HEK293T (cell line): ENCODE results near the gene TBC1D8.

ENCODE experiments used
- ARNT ChIP-seq: fragments of 450-650 bp; IDR thresholded peaks from 2 replicates; pipeline ENCODE4 v1.6.1; 2017; ENCODE audit warnings: mild to moderate bottlenecking
- BHLHE40 ChIP-seq: fragments of 450-650 bp; IDR thresholded peaks from 2 replicates; pipeline ENCODE4 v1.6.1; 2016; ENCODE audit warnings: mild to moderate bottlenecking, moderate library complexity, borderline replicate concordance
- ELF4 ChIP-seq: fragments of 450-650 bp; IDR thresholded peaks from 2 replicates; pipeline ENCODE4 v1.6.1; 2017; ENCODE audit warnings: antibody characterized with exemption
- FOXA1 ChIP-seq: fragments of 450-650 bp; IDR thresholded peaks from 2 replicates; pipeline ENCODE4 v1.6.1; 2016; ENCODE audit warnings: mild to moderate bottlenecking
- FOXK2 ChIP-seq: fragments of 450-650 bp; IDR thresholded peaks from 2 replicates; pipeline ENCODE4 v1.6.1; 2016; ENCODE audit warnings: mild to moderate bottlenecking
- FOXM1 ChIP-seq: fragments of 450-650 bp; IDR thresholded peaks from 2 replicates; pipeline ENCODE4 v1.6.1; 2017; ENCODE audit warnings: mild to moderate bottlenecking, borderline replicate concordance
- LEF1 ChIP-seq: fragments of 450-650 bp; IDR thresholded peaks from 2 replicates; pipeline ENCODE4 v1.6.1; 2017; ENCODE audit warnings: mild to moderate bottlenecking, borderline replicate concordance
- PKNOX1 ChIP-seq: fragments of 450-650 bp; IDR thresholded peaks from 2 replicates; pipeline ENCODE4 v1.6.1; 2016
- SP1 ChIP-seq: fragments of 450-650 bp; IDR thresholded peaks from 2 replicates; pipeline ENCODE4 v1.6.1; 2017
- SUZ12 ChIP-seq: fragments of 450-650 bp; IDR thresholded peaks from 2 replicates; pipeline ENCODE4 v1.6.1; 2016; ENCODE audit warnings: mild to moderate bottlenecking
- TARDBP ChIP-seq: fragments of 450-650 bp; IDR thresholded peaks from 2 replicates; pipeline ENCODE4 v1.6.1; 2016

GRCh38 chr2:101175991-101176390, 24.8 kb upstream of the TBC1D8 start:
- no peak for TF ChIP-seq ELF4
- TF ChIP-seq TARDBP = no peak
- no peak for TF ChIP-seq BHLHE40
- no peak for TF ChIP-seq FOXK2
- no peak for TF ChIP-seq FOXM1
- TF ChIP-seq SP1 = no peak
- TF ChIP-seq LEF1 = no peak
- no peak for TF ChIP-seq PKNOX1
- TF ChIP-seq SUZ12 = no peak
- no peak for TF ChIP-seq FOXA1
- TF ChIP-seq ARNT = no peak
